NCI-H2227 treated with DMSO at 0.1 percent for 48 hours (cell line): ENCODE results near the gene HAUS6.
"Not testable (repeated sequence)": the region's sequence is repeated elsewhere in the genome, so short reads cannot be mapped to it uniquely, and the experiment has no call there.

Source experiments
- DNase-seq: peaks from one replicate; lab custom pipeline; 2025; lab: John Stamatoyannopoulos, UW

HAUS6 gene, protein sequence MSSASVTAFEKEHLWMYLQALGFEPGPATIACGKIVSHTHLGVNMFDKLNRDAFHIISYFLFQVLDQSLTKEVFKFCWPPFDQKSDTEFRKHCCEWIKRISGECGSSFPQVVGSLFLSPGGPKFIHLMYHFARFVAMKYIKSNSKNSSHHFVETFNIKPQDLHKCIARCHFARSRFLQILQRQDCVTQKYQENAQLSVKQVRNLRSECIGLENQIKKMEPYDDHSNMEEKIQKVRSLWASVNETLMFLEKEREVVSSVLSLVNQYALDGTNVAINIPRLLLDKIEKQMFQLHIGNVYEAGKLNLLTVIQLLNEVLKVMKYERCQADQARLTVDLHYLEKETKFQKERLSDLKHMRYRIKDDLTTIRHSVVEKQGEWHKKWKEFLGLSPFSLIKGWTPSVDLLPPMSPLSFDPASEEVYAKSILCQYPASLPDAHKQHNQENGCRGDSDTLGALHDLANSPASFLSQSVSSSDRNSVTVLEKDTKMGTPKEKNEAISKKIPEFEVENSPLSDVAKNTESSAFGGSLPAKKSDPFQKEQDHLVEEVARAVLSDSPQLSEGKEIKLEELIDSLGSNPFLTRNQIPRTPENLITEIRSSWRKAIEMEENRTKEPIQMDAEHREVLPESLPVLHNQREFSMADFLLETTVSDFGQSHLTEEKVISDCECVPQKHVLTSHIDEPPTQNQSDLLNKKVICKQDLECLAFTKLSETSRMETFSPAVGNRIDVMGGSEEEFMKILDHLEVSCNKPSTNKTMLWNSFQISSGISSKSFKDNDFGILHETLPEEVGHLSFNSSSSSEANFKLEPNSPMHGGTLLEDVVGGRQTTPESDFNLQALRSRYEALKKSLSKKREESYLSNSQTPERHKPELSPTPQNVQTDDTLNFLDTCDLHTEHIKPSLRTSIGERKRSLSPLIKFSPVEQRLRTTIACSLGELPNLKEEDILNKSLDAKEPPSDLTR

DNA sequence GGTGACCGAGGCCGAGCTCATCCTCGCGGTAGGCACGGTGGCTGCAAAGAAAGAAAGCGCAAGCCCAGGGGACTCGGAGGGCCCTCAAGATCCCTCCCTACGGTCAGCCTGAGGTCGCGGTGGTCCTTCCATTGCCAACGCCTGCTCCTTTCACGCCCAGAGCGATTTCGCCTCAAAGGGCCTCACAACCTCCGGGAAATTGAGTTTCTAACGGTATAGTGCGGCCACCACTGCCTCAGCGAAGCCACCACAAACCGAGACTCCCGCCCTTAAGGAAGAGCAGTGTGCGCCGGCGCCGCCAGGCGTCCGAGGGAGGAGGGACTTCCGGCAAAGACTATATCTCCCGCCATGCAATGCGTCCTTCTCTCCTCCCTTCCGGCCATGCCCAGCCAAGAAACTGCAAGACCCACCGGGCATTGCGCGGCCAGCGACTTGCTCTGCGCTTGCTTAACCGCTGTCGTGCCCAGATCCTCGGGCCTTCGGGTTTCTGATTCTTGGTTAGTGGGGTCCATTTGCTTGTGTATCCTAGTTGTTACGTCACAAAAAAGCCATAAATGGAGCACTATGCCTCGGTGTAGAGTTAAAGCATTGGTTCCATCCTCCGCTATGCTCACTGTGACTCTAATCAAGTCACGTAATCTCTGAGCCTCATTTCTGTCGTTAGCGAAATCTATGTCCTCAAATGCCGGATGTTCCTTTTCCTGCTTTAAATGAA, at the start of gene HAUS6:
TSS of gene HAUS6 (minus strand) at position 274 of the 715 bp plus-strand sequence. CDS start at position 21, 253 bp downstream.
- DNase-seq: peak; percentile 92

DNA sequence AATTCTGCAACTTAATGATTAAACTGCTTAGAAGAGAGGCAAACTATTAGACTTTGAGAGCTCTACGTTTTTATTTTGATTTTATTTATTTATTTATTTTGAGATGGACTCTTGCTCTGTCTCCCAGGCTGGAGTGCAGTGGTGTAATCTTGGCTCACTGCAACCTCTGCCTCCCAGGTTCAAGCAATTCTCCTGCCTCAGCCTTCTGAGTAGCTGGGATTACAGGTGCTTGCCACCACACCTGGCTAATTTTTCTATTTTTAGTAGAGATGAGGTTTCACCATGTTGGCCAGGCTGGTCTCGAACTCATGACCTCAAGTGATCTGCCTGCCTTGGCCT, 49.4 kb upstream of the HAUS6 start:
- DNase-seq: not testable (repeated sequence)

DNA sequence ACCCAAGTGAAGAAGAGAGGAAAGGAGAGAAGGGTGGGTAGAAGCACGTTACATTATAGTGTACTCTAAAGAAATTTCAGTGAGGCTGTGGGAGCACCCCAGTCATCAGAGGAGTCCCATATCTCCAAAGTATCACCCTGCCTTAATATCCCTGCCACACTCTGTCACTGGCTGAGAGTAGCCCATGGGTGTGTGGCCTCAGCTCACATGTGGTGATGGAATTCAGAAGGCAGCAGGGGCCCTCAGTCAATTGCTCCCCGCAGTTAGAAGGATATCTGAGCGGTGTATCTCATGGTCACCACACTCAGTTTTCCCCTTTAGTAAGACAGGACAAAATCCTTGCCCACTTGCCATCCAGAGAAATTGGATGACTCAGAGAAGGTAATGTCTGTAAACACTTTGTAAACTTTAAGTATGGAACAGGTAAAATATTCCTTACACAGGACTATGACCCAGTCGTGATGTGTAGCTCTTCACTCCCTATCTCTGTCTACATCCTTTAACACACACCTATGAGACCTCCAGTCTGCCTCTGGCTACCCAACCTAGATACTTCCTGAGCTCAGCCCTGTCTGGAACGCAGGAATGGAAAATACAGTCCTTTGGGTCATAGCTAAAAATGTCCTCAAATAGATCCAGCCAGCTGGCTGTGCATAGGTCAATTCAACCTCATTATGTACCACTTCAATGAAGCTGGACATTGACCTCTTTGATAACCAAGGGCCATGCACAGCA, 48.9 kb upstream of the HAUS6 start:
- no peak for DNase-seq

DNA sequence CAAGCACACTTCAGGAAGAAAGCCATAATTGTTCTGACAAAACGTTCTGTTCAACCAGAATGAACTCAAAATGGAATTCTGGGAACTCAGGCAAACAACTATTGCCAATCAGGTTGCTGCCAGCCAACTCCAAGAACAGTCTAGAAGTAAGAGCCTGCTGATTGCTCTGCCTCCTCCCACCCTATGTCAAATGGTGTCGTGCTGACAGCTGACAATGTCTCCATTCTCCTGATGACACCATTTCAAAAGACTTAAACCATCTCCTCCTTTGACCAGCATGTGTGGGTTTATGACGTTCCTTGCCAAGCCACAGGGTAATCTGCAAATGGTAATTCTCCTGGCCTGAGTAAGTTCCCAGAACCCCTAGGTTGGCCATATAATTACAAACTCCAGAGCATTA, 46.5 kb upstream of the HAUS6 start:
- DNase-seq: no peak

DNA sequence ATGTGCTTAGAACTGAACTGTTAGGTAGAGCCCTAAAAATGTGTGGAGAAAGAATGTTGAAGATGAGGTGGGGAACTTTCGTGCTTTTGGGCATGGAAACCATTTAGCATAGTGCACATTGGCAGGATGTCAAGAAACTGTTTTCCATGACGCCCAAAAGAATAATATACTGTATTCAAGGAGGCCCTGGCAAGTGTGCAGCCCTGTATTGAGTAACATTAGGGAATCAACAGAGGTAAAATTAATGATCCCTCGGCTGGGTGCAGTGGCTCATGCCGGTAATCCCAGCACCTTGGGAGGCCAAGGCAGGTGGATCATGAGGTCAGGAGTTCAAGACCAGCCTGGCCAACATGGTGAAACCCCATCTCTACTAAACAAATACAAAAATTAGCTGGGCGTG, 45.5 kb upstream of the HAUS6 start:
- no peak for DNase-seq

DNA sequence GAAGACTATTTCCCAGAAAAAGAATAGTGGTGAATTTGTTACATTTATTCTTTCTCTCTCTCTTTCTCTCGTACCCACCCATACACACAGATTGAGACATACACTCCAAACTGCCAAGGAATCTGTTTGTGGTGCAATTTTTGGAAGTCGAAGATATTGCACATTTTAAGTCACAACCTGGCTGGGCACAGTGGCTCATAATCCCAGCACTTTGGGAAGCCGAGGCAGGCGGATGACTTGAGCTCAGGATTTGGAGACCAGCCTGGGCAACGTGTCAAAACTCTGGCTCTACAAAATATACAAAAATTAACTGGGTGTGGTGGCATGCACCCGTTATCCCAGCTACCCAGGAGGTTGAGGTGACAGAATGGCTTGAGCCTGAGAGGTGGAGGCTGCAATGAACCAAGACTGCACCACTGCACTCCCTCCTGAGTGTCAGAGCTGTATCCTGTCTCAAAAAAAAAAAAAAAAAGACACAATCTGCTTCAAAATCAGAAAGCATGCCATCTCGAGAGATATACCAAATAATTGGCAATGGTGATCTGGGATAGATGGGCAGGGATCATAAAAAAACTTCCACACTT, 43.8 kb upstream of the HAUS6 start:
- DNase-seq: no peak

DNA sequence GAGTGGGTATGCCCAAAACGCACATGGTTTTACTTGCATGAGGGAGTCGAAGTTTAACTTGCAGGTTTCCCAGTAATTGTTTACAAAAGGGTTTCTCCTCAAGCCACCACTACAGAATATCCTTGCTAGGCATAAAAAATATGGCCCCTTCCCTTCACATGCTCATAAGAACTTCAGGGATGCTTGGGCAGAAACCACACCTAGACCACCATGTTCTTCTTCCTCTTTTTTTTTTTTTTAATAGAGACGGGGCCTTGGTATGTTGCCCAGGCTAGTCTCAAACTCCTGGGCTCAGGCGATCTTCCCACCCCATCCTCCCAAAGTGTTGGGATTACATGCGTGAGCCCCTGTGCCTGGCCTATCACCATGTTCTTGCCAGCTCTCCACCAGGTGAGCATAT, 43.2 kb upstream of the HAUS6 start:
- no peak for DNase-seq

DNA sequence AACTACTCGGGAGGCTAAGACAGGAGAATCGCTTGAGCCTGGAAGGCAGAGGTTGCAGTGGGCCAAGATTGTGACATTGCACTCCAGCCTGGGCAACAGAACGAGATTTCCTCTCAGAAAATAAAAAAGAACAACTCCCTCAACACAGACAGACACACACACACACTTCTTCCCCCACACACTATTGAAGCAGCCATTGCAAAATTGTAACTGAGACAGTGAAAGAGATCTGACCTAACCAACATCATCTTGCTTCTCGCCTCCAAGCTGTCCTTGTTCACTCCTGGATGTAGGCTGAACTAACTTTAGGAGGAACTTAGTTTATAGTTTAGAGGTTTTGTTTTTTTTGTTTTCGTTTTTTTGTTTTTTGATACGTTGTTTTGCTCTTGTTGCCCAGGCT, 37.6 kb upstream of the HAUS6 start:
- no peak for DNase-seq

DNA sequence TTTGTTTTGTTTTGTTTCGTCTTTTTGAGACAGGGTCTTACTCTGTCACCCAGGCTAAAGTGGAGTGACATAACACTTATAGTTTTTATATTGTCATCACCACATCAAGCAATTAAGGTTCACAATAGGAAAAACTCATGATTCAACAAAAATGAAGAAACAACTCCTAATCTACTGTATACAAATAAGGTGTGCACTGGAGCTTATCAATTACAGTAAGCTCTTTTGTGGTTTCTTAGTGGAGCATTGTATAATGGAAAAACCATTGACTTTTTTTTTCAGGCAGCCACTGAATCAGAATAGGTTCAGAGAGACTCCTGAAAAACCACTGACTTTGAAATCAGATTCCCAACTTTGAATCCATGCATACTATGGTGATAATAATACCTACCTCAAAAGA, 35.4 kb upstream of the HAUS6 start:
- no peak for DNase-seq

DNA sequence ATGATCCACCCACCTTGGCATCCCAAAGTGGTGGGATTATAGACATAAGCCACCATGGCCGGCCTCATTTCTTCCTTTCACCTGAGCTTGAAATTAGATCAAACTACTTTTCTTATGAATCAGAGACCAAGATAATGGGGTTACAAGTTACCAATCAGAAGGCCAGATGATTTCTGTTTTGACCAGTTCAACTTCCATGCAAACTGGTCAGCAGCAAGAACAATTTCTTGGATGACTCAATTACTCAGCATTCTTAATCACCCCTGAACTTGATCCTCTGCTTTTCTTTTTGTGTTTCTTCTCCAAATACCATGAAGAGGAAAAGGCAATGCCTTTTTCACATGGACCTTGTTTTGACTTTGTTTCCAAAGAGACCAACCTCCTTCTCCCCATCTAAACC, 34.6 kb upstream of the HAUS6 start:
- no peak for DNase-seq

DNA sequence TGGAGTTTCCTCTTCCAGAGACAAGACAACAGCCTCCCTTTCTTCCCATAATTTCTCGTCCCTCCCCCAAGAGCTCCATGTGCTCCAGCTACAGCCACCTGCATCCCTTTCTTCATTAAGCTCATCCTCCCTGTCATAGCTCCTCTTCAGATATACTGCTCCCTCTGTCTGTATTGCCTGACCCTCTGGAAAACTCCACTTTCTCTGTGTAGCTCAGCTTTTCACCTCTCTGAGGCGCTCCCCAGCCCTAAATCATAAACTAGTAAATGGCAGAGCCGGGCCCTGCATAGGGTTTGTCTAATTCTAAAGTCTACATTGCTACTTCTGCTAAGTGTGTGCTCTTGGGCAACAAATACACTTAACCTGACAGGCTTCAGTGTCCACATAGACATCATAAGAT, 33.4 kb upstream of the HAUS6 start:
- no peak for DNase-seq

DNA sequence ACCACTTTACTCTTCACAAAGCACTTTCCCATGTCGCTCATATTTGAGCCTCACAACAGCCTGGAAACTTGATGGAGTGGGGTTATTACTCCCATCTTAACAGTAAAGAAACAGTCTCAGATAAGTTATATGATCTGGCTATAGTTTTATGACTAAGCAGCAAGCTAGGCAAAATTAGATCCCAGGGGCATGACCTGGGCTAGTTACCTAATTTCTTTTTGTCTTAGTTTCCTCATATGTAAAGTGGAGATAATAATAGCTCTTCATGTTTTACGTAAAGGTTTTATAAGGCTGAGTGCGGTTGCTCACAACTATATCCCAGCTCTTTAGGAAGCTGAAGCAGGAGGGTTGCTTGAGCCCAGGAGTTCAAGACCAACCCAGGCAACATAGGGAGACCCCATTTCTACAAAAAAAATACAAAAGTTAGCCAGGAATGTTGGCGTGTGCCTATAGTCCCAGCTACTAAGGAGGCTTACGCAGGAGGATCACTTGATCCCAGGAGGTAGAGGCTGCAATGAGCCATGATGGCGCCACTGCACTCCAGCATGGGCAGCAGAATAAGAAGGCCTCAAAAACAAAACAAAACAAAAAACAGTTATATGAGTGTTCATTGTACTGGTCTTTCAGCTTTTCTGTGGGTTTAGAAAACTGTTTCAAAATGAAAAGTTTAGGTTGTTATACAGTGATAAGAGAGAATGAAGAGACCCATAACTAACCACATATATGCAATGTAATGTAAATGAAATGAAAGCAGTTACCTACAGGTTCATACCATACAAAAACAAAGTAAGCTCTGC, 31.0 kb upstream of the HAUS6 start:
- DNase-seq: no peak

DNA sequence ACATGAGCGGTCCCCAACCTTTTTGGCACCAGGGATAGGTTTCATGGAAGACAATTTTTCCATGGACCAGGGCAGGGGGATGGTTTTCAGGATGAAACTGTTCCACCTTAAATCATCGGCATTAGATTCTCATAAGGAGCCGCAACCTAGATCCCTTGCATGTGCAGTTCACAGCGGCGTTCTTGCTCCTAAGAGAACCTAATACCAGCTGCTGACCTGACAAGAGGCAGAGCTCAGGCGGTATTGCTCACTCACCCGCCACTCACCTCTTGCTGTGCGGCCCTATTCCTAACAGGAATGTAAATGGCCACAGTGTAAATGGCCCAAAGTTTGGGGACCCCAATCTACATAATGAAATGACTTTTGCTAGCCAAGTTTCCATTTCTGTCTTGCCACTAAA, 27.7 kb upstream of the HAUS6 start:
- no peak for DNase-seq

DNA sequence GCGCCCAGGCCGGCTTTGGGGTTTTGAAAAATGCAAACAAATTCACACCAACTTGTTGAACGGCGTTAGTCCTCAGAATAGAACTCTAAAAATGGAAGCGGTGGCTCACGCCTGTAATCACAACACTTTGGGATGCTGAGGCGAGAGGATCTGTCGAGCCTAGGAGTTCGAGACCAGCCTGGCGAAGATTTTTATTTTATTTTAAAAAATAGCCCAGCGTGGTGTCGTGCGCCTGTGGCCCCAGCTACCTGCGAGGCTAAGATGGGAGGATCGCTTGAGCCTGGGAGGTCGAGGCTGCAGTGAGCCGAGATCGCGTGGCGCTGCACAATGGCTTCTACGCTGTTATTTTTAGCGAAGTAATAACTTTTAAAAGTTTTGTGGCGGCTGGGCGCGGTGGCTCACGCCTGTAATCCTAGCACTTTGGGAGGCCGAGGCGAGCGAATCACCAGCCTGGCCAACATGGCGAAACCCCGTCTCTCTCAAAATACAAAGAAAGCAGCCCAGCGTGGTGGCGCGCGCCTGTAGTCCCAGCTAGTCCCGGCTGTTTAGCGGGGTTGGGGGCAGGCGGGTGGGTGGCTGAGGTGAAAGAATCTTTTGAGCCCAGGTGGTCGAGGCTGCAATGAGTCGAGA, 25.3 kb upstream of the HAUS6 start:
- DNase-seq: no peak

DNA sequence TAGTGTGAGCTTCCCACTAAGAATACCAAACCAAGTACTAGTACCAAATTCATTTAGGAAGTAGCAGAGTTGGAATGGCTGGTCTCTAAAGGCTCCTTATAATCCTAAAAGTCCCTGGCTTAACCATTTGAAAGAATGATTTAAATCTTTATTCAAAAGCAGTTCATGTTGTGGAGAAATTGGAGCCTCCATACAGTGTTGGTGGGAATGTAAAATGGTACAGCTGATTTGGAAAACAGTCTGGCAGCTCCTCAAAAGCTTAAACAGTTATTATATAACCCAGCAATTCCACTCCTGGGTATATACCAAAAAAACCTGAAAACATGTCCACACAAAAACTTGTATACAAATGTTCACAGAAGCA, 21.7 kb upstream of the HAUS6 start:
- no peak for DNase-seq

DNA sequence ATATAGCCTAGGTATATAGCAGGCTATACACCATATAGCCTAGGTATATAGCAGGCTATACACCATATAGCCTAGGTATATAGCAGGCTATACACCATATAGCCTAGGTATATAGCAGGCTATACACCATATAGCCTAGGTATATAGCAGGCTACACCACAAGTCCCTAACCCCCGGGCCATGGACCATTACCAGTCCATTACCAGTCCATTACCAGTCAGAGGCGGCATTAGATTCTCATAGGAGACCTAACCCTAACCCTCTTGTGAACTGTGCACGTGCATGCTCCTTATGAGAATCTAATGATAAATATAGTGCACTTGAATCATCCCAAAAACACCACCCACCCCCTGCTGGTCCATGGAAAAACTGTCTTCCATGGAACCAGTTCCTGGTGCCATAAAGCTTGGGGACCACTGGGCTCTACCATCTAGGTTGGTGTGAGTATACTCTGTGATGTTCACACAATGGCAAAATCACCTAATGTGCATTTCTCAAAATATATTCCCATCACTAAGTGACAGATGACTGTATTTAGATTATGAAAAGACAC, 19.9 kb upstream of the HAUS6 start:
- DNase-seq: no peak

DNA sequence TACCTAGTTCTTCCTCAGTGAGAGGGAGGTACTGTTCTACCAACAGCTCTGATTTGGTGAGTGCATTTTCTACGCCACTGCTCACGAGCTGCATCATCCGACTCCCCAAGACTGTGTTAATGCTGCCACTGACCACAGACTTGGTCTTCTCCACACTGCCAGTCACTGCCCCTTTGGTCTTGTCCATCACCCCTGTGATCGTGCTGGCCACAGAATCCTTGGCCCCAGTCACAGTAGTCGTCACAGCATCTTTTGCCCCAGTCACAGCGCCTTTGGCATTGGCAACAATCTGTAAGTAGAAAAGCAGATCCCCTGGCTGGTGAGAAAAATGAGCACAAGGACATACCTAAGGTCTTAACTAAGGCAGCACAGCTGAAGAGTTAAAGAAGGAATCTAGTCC, 18.2 kb upstream of the HAUS6 start:
- no peak for DNase-seq

DNA sequence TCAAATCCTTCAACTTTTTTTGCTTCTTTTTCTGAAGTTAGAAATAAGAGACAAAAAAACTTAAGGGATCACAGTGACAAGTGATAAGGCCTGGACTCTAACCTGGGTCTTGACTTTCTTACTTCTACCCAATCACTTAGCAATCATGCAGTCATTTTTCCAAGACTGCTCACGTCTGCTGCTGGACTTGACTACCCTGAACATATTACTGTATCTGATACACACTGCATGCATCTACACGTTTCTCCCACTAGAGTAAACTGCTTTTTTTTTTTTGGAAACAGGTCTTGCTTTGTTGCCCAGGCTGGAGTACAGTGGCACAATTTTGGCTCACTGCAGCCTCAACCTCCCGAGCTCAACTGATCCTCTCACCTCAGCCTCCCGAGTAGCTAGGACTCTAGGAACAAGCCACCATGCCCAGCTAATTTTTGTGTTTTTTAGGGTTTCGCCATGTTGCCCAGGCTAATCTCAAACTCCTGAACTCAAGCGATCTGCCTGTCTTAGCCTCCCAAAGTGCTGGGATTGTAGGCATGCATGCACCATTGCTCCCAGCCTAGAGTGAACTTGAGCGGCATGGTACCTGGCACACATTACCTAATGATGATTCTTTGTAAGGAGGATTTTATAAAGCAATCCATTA, 17.2 kb upstream of the HAUS6 start:
- no peak for DNase-seq

DNA sequence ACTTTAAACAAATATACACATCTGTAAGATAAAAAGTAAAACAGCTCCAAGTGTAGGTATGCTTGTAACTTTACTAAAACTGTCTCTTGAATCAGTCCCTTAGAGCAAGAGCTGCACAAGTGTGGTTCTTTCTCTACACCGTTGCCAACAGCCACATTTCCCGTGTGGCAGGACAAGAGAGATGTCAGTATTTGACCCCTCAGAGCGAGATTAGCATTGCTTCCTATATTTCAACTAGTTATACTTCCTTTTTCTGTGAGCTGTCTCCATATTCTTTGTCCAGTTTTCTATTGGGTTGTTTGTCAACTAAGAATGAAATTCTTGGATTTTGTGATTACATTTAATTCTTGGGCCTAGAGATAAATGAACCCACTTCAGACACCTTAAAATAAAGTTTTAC, 16.5 kb upstream of the HAUS6 start:
- no peak for DNase-seq
